ENCODE measurements around the gene LMX1B.
A peak's percentile ranks its signal among the peaks of the same experiment; 100 is the strongest.

The LMX1B gene

DNA sequence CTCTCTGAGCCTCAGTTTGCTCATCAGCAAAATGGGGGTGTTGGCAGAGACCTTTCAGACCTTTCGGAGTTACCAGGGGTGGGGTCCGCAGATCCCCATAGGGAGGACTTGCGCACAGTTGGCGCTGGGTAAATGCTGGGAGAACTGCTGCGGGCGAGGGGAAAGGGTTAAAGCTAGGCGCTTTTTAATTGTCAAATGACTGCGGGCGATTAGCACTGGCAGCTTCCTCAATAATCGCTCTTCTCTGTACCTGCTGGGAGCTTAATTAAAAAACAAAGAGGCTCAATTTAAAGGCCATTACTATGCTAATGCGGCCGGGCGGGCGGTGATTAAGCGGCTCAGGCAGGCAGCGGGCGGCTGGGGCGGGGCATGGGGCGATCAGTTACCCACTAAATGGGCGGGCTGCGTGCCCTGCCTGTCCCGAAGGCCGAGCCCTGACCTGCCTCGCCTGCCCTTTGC, 63.0 kb downstream of the LMX1B start:
- 0 out of 2 replicates have a peak, but pooled peaks have one; percentile 16 for TF ChIP-seq TCF12 (IDR thresholded peaks at IDR 0.05; ENCODE audit: low read depth)
- TF ChIP-seq, protein P1, sequence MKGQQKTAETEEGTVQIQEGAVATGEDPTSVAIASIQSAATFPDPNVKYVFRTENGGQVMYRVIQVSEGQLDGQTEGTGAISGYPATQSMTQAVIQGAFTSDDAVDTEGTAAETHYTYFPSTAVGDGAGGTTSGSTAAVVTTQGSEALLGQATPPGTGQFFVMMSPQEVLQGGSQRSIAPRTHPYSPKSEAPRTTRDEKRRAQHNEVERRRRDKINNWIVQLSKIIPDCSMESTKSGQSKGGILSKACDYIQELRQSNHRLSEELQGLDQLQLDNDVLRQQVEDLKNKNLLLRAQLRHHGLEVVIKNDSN (IDR thresholded peaks at IDR 0.05): no peak
- TF ChIP-seq, protein P2, sequence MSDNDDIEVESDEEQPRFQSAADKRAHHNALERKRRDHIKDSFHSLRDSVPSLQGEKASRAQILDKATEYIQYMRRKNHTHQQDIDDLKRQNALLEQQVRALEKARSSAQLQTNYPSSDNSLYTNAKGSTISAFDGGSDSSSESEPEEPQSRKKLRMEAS (IDR thresholded peaks at IDR 0.05): 0 out of 2 replicates have a peak, but pooled peaks have one; percentile 13
- no peak for TF ChIP-seq YY1 (IDR thresholded peaks at IDR 0.05; ENCODE audit: low read depth)
- no peak for TF ChIP-seq ZBTB7A (IDR thresholded peaks at IDR 0.05; ENCODE audit: low read depth)
- TF ChIP-seq CREB1 (IDR thresholded peaks at IDR 0.05; ENCODE audit: low read depth): no peak
- TF ChIP-seq NFIC (IDR thresholded peaks at IDR 0.05): no peak
- no peak for TF ChIP-seq TEAD4 (IDR thresholded peaks at IDR 0.05)
- TF ChIP-seq EP300 (IDR thresholded peaks at IDR 0.05; ENCODE audit: borderline replicate concordance): no peak

DNA sequence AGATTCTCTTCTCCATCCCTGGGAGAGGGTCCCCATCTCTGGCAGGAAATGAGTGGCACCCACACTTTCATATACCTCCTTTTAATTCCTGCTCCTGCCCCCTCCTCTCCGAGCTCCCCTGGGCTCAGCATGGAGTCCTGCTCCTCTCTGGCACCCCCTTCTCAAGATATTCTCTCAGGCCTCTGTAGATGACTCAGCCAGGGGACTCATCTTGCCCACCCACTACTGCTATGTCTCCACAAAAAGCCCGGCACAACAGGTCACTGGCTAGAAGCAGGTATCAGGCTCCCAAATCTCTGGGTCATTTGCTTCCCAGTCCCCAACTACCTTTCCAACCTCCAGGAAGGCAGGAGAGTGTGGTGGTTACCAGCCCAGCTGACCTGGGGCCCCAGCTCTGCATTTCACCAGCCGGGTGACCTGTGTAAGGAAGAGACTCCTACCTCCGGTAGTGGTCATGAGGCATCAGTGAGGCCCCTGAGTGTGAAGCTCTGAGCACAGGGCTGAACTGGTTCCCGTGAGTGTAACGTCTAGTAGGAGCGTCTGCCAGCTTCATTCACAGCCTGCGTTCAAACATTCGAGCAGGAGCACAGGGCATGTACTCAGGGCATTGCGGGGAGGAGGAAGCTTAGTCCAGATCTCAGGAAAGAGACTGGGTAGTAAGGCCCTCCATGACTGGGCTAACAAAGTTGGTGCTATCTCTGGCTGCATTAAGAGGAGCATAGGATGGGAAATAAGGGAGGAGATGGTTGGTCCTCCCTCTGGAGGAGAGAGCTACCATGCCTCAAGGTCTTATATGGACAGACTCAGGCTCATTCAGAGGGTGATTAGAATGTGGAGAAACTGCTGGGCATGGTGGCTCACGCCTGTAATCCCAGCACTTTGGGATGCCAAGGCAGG, 63.7 kb downstream of the LMX1B start:
- TF ChIP-seq TEAD4 (IDR thresholded peaks at IDR 0.05): no peak
- TF ChIP-seq, protein P3, sequence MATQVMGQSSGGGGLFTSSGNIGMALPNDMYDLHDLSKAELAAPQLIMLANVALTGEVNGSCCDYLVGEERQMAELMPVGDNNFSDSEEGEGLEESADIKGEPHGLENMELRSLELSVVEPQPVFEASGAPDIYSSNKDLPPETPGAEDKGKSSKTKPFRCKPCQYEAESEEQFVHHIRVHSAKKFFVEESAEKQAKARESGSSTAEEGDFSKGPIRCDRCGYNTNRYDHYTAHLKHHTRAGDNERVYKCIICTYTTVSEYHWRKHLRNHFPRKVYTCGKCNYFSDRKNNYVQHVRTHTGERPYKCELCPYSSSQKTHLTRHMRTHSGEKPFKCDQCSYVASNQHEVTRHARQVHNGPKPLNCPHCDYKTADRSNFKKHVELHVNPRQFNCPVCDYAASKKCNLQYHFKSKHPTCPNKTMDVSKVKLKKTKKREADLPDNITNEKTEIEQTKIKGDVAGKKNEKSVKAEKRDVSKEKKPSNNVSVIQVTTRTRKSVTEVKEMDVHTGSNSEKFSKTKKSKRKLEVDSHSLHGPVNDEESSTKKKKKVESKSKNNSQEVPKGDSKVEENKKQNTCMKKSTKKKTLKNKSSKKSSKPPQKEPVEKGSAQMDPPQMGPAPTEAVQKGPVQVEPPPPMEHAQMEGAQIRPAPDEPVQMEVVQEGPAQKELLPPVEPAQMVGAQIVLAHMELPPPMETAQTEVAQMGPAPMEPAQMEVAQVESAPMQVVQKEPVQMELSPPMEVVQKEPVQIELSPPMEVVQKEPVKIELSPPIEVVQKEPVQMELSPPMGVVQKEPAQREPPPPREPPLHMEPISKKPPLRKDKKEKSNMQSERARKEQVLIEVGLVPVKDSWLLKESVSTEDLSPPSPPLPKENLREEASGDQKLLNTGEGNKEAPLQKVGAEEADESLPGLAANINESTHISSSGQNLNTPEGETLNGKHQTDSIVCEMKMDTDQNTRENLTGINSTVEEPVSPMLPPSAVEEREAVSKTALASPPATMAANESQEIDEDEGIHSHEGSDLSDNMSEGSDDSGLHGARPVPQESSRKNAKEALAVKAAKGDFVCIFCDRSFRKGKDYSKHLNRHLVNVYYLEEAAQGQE (IDR thresholded peaks at IDR 0.05; ENCODE audit: low read depth): no peak
- TF ChIP-seq, protein P2 (IDR thresholded peaks at IDR 0.05): no peak
- no peak for TF ChIP-seq EGR1 (IDR thresholded peaks at IDR 0.05)
- TF ChIP-seq TCF12 (IDR thresholded peaks at IDR 0.05; ENCODE audit: low read depth): no peak
- TF ChIP-seq TAF1 (IDR thresholded peaks at IDR 0.05; ENCODE audit: low read depth): no peak
- no peak for TF ChIP-seq RAD21 (IDR thresholded peaks at IDR 0.05; ENCODE audit: low read depth)
- no peak for TF ChIP-seq CREB1 (IDR thresholded peaks at IDR 0.05; ENCODE audit: low read depth)

DNA sequence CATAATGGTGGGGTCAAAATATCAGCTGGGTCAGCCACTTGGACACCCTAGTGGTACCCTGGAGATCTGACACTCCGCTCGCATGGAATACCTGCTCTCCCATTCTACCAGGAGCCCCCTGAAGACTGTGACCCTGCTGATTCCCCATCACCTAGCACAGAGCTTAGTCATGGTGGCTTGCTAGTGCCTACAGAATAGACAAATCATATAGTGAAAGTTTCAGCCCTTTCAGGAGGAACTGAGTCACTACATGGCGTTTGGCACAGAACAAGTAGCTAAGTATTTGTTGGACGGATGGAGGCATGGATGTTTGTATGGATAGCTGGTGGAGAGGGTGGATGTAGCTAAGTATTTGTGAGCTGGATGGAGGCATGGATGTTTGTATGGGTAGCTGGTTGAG, 65.3 kb downstream of the LMX1B start:
- TF ChIP-seq CEBPB (IDR thresholded peaks at IDR 0.05) (no peak), TAF1 (IDR thresholded peaks at IDR 0.05; ENCODE audit: low read depth) (no peak), RAD21 (IDR thresholded peaks at IDR 0.05; ENCODE audit: low read depth) (no peak), ZBTB7A (IDR thresholded peaks at IDR 0.05; ENCODE audit: low read depth) (no peak), YY1 (IDR thresholded peaks at IDR 0.05; ENCODE audit: low read depth) (no peak), FOXM1 (IDR thresholded peaks at IDR 0.05; ENCODE audit: borderline replicate concordance, low read depth) (no peak), NFIC (IDR thresholded peaks at IDR 0.05) (no peak), CREB1 (IDR thresholded peaks at IDR 0.05; ENCODE audit: low read depth) (no peak), TCF12 (IDR thresholded peaks at IDR 0.05; ENCODE audit: low read depth) (no peak), TEAD4 (IDR thresholded peaks at IDR 0.05) (no peak)
- TF ChIP-seq, protein P1 (IDR thresholded peaks at IDR 0.05): no peak
- TF ChIP-seq, protein P2 (IDR thresholded peaks at IDR 0.05): no peak
- TF ChIP-seq, protein P3 (IDR thresholded peaks at IDR 0.05; ENCODE audit: low read depth): no peak

DNA sequence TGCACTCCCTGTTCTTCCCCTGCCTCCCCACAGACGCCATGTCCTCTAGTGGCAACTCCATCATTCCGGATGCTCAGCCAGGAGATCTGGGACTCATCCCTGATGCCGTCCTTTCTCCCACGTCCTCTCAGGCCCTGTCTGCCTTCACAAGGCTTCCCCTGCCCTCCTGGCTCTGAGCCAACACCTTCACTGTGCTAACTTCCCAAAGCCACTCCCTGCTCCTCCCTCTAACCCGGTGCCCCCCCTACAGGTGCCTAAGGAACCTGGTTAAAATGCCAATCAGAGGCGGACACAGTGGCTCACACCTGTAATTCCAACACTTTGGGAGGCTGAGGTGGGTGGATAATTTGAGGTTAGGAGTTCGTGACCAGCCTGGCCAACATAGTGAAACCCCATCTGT, 67.6 kb downstream of the LMX1B start:
- peak; percentile 58 for TF ChIP-seq NFIC (IDR thresholded peaks at IDR 0.05)
- TF ChIP-seq EP300 (IDR thresholded peaks at IDR 0.05; ENCODE audit: borderline replicate concordance): no peak

DNA sequence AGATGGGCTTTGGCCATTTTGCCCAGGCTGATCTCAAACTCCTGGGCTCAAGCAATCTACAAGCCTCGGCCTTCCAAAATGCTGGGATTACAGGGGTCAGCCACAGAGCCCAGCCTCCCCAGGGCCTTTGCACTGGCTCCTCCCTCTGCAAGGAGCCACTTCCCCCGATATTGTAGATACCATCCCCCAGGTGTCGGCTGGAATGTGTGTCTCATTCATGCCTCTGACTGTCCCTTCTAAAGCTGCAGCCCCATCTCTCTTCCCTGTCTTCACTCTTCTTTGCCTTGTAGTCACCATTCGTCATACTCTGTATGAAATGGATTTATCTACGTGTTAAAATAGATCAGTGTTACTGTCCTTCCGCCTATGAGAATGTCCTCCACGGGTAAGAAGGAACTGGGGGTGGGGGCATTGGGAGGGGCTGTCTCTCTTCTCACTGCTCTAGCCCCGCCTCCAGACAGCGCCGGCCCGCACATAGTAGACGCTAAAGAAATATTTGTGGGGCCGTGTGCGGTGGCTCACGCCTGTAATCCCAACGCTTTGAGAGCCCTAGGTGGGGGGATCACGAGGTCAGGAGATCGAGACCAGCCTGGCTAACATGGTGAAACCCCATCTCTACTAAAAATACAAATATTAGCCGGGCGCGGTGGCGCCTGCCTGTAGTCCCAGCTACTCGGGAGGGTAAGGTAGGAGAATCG, 68.5 kb downstream of the LMX1B start:
- TF ChIP-seq NFIC (IDR thresholded peaks at IDR 0.05): no peak
- TF ChIP-seq FOXM1 (IDR thresholded peaks at IDR 0.05; ENCODE audit: borderline replicate concordance, low read depth): no peak
- TF ChIP-seq CREB1 (IDR thresholded peaks at IDR 0.05; ENCODE audit: low read depth): no peak
- TF ChIP-seq, protein P2 (IDR thresholded peaks at IDR 0.05): no peak
- TF ChIP-seq ZBTB7A (IDR thresholded peaks at IDR 0.05; ENCODE audit: low read depth): no peak
- TF ChIP-seq, protein P1 (IDR thresholded peaks at IDR 0.05): no peak
- no peak for TF ChIP-seq CEBPB (IDR thresholded peaks at IDR 0.05)
- no peak for TF ChIP-seq RAD21 (IDR thresholded peaks at IDR 0.05; ENCODE audit: low read depth)
- no peak for TF ChIP-seq YY1 (IDR thresholded peaks at IDR 0.05; ENCODE audit: low read depth)
- TF ChIP-seq TCF12 (IDR thresholded peaks at IDR 0.05; ENCODE audit: low read depth): no peak
- no peak for TF ChIP-seq TAF1 (IDR thresholded peaks at IDR 0.05; ENCODE audit: low read depth)
- no peak for TF ChIP-seq TEAD4 (IDR thresholded peaks at IDR 0.05)
- TF ChIP-seq EGR1 (IDR thresholded peaks at IDR 0.05): no peak
- no peak for TF ChIP-seq EP300 (IDR thresholded peaks at IDR 0.05; ENCODE audit: borderline replicate concordance)
- TF ChIP-seq, protein P3 (IDR thresholded peaks at IDR 0.05; ENCODE audit: low read depth): no peak
